Measurements from ENCODE around the gene DNAJC1.

The DNAJC1 gene

DNA sequence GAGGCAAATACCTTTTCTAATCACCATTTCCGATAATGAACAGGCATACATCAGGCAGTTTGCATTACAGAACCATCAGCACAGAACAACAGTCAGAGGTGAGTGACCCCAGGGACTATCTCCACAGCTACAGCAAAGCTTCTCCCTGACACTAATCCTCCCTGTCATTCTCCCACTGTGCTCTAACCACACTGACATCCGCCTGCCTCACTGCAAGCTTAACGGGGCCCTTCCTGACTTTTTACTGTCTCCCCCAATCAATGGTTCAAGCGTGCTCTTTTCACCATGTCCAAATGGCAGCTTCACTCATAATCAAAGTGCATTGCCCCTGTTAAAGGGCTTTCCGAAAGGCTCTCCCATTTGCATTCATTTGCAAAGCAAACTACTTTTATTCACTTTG, 196.3 kb downstream of the DNAJC1 start:
- H3K4me1 ChIP-seq (ENCODE audit: control insufficient read depth, insufficient read depth, low read length): no peaks in the 10 kb centered on the region
- H3K9ac ChIP-seq (ENCODE audit: low read length): no peak overlapping the region
- H3K4me3 ChIP-seq (ENCODE audit: low read length): no peak overlapping the region
- H3K36me3 ChIP-seq (ENCODE audit: control insufficient read depth, insufficient read depth, low read length): no peaks in the 10 kb centered on the region
- H3K9me3 ChIP-seq (ENCODE audit: control insufficient read depth, low read length): no peaks in the 10 kb centered on the region
- no peaks in the 10 kb centered on the region for H3K27me3 ChIP-seq (ENCODE audit: control insufficient read depth, insufficient read depth, low read length)

DNA sequence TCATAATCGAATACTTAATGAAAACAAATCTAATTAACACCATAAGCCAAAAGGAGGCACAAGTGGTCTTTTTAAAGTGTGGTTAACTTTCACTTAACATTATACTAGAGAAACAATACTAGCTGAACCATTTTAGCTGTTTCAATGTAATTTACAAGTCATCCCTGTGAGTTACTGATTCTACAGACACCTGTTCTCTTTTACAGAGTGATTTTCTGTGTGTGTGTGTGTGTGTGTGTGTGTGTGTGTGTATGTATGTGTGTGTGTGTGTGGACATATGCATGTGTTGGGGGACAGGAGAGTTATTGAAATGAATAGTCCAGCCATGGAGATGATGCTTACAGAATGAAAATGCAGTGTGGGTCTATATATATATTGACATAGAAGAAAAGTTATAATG, 200.2 kb downstream of the DNAJC1 start:
- Histone ChIP-seq H3K4me3 (ENCODE audit: low read length) (no peak overlapping the region), H3K9ac (ENCODE audit: low read length) (no peak overlapping the region), H3K9me3 (ENCODE audit: control insufficient read depth, low read length) (no peaks in the 10 kb centered on the region), H3K4me1 (ENCODE audit: control insufficient read depth, insufficient read depth, low read length) (no peaks in the 10 kb centered on the region), H3K36me3 (ENCODE audit: control insufficient read depth, insufficient read depth, low read length) (no peaks in the 10 kb centered on the region), H3K27me3 (ENCODE audit: control insufficient read depth, insufficient read depth, low read length) (no peaks in the 10 kb centered on the region)

DNA sequence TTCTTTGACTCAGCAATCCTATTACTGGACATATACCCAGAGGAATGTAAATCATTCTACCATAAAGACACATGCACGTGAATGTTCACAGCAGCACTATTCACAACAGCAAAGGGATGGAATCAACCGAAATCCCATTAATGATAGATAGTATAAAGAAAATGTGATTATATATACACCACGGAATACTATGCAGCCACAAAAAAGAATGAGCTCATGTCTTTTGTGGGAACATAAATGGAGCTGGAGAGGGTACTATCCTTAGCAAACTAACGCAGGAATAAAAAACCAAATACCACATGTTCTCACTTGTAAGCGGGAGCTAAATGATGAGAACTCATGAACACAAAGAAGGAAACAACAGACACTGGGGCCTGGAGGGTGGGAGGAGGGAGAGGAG, 201.9 kb downstream of the DNAJC1 start:
- Histone ChIP-seq H3K4me1 (ENCODE audit: control insufficient read depth, insufficient read depth, low read length) (no peaks in the 10 kb centered on the region), H3K9ac (ENCODE audit: low read length) (no peak overlapping the region), H3K9me3 (ENCODE audit: control insufficient read depth, low read length) (no peaks in the 10 kb centered on the region), H3K27me3 (ENCODE audit: control insufficient read depth, insufficient read depth, low read length) (no peaks in the 10 kb centered on the region), H3K36me3 (ENCODE audit: control insufficient read depth, insufficient read depth, low read length) (no peaks in the 10 kb centered on the region), H3K4me3 (ENCODE audit: low read length) (no peak overlapping the region)

DNA sequence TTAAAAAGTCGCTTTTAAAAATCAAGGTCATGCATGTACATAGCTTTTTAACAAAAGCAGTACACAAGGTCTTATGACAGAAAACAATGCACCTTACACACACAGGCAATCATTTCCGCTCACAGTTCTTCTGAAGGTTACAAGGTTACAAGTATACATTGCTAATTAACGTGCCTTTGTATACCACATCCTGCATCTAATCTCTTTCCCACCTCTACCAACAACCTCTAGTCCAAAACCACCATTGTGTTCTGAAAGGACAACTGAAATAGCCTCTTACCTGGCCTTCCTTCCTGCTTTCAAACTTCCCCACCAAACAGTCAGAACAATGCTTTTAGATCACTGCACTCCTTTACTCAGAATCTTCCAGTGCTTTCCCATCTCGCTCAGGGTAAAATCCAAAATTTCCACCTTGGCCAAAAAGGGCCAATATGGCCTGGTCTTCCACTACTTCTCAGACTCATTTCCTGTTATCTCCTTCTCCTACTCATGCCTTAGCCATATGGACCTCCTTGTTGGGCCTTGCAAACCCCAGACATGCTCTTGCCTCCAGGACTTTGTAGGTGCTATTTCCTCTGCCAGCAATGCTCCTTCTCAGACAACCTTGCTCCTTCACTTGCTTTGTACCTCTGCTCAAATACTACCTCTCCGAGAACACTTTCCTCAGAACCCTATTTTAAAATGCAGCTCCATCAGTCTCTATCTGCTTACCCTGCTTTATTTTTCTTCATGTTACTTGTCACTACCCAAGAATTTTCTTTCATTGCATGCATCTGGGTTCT, 205.4 kb downstream of the DNAJC1 start:
- Histone ChIP-seq H3K9me3 (ENCODE audit: control insufficient read depth, low read length) (no peaks in the 10 kb centered on the region), H3K27me3 (ENCODE audit: control insufficient read depth, insufficient read depth, low read length) (no peaks in the 10 kb centered on the region), H3K4me3 (ENCODE audit: low read length) (no peak overlapping the region), H3K9ac (ENCODE audit: low read length) (no peak overlapping the region), H3K36me3 (ENCODE audit: control insufficient read depth, insufficient read depth, low read length) (no peaks in the 10 kb centered on the region), H3K4me1 (ENCODE audit: control insufficient read depth, insufficient read depth, low read length) (no peaks in the 10 kb centered on the region)

DNA sequence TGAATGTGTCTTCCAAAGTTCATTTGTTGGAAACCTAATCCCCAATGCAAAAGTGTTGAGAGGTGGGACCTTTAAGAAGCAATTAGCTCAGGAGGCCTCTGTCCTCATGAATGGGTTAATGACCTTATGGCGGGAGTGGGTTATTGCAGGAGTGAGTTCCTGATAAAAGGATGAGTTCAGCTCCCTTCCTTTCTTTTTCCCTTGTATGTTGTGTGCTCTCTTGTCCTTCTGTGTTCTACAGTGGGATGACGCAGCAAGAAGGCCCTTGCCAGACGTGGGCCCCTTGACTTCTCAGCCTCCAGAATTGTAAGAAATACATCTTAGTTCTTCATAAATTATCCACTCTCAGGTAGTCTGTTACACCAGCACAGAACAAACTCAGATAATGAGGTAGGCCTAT, 206.0 kb downstream of the DNAJC1 start:
- Histone ChIP-seq H3K4me1 (ENCODE audit: control insufficient read depth, insufficient read depth, low read length) (no peaks in the 10 kb centered on the region), H3K4me3 (ENCODE audit: low read length) (no peak overlapping the region), H3K36me3 (ENCODE audit: control insufficient read depth, insufficient read depth, low read length) (no peaks in the 10 kb centered on the region), H3K27me3 (ENCODE audit: control insufficient read depth, insufficient read depth, low read length) (no peaks in the 10 kb centered on the region), H3K9me3 (ENCODE audit: control insufficient read depth, low read length) (no peaks in the 10 kb centered on the region), H3K9ac (ENCODE audit: low read length) (no peak overlapping the region)

DNA sequence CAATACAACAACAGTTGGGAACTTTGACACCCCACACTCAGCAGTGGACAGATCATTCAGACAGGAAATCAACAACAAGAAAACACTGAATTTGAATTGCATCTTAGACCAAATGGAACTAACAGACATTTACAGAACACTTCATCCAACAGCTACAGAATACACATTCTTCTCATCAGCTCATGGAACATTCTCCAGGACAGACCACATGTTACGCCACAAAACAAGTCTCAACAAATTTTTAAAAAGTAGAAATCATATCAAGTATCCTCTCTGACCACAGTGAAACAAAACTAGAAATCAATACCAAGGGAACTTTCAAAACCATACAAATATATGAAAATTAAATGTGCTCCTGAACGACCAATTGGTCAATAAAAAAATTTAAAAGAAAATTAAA, 212.3 kb downstream of the DNAJC1 start:
- Histone ChIP-seq H3K4me3 (ENCODE audit: low read length) (no peak overlapping the region), H3K9me3 (ENCODE audit: control insufficient read depth, low read length) (no peaks in the 10 kb centered on the region), H3K36me3 (ENCODE audit: control insufficient read depth, insufficient read depth, low read length) (no peaks in the 10 kb centered on the region), H3K4me1 (ENCODE audit: control insufficient read depth, insufficient read depth, low read length) (no peaks in the 10 kb centered on the region), H3K27me3 (ENCODE audit: control insufficient read depth, insufficient read depth, low read length) (no peaks in the 10 kb centered on the region), H3K9ac (ENCODE audit: low read length) (no peak overlapping the region)

DNA sequence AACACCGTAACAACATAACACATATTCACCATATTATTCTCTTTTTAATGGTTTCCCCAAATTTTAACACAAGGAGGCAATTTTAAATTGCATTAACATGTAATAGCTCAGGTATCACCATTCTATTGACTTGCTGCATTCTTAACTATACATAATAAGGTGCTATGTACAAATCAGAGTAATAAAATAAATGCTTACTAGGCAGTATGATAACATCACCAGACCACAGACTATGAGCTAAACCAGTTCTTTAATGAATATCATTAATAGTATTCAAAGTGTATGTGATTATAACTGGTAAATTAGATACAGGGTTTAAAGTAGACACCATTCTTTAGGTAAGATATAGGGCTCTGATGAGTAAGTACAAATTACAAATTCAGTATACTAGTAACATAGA, 226.6 kb downstream of the DNAJC1 start:
- Histone ChIP-seq H3K4me1 (ENCODE audit: control insufficient read depth, insufficient read depth, low read length) (no peaks in the 10 kb centered on the region), H3K27me3 (ENCODE audit: control insufficient read depth, insufficient read depth, low read length) (no peaks in the 10 kb centered on the region), H3K4me3 (ENCODE audit: low read length) (no peak overlapping the region)

DNA sequence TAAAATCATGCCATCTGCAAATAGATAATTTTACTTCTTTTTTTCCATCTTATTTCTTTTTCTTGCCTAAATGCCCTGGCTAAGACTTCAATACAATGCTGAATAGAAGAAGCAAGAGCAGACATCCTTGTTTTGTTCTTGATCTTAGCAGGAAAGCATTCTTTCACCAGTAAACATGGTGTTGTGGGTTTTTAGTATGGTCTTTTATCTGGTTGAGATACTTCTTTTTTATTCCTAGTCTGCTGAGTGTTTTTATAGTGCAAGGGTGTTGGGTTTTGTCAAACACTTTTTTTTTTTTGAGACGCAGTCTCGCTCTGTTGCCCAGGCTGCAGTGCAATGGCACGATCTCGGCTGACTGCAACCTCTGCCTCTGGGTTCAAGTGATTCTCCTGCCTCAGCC, 232.3 kb downstream of the DNAJC1 start:
- Histone ChIP-seq H3K9ac (ENCODE audit: low read length) (no peak overlapping the region), H3K36me3 (ENCODE audit: control insufficient read depth, insufficient read depth, low read length) (peaks cover 3% of the 10 kb centered on the region), H3K9me3 (ENCODE audit: control insufficient read depth, low read length) (no peaks in the 10 kb centered on the region), H3K4me3 (ENCODE audit: low read length) (no peak overlapping the region), H3K4me1 (ENCODE audit: control insufficient read depth, insufficient read depth, low read length) (no peaks in the 10 kb centered on the region), H3K27me3 (ENCODE audit: control insufficient read depth, insufficient read depth, low read length) (no peaks in the 10 kb centered on the region)

More for the DNA sequence above, 226.6 kb downstream of the DNAJC1 start:
- H3K9ac ChIP-seq (ENCODE audit: low read length): no peak overlapping the region
- H3K9me3 ChIP-seq (ENCODE audit: control insufficient read depth, low read length): no peaks in the 10 kb centered on the region
- H3K36me3 ChIP-seq (ENCODE audit: control insufficient read depth, insufficient read depth, low read length): peaks cover 3% of the 10 kb centered on the region

DNA sequence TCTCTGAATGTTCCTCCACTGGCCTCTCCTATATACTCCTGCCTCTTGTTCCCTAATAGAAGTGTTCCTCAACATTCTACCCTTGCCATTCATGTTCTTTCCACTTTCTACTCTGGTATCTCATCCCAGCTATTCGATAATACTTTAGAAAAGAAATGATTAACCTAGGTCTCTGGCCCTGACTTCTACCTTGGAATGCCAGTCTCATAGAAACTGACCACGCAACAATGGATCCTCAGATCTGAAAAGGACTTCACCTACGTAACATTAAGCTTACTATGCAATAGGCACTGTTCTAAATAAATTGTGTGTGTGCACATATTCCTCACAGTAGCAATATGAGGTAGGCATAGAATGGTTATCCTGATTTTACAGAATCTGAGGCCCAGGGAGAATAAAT, 234.5 kb downstream of the DNAJC1 start:
- no peaks in the 10 kb centered on the region for H3K36me3 ChIP-seq (ENCODE audit: control insufficient read depth, insufficient read depth, low read length)
- H3K4me1 ChIP-seq (ENCODE audit: control insufficient read depth, insufficient read depth, low read length): no peaks in the 10 kb centered on the region
- no peak overlapping the region for H3K9ac ChIP-seq (ENCODE audit: low read length)
- no peak overlapping the region for H3K4me3 ChIP-seq (ENCODE audit: low read length)
- H3K27me3 ChIP-seq (ENCODE audit: control insufficient read depth, insufficient read depth, low read length): no peaks in the 10 kb centered on the region
- H3K9me3 ChIP-seq (ENCODE audit: control insufficient read depth, low read length): no peaks in the 10 kb centered on the region

DNA sequence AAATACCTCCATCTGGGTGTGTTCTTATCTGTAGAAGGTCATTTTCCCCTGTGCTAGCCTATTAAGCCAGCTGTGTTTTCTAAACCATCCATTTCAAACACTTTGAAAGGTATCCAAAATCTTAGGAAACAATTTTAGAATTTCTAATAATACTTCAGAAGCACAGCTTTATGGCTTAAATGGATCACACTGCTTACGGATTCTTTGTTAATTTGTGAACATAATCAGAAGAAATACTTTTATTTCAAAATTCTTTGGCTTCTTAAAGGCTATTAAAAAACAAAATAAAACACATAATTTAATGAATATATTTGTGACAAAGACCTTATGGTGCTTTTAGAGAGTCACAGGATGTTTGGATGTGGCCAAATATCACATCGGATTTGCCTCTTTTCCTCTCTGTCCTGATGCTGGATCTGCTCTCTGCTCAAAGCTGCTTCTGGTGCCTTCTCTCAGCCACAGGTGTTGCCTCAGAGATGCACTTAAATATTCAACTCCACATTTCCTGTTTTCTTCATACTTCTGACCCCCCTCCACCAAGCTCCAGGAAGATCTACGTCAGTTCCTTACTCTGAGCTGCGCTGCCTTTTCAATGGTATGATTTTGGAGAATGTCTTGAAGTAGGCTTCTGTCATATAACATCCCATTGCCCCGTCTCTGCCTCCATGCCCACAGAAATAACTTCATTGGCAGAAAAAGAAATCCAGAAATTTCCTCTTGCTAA, 238.9 kb downstream of the DNAJC1 start:
- no peak overlapping the region for H3K4me3 ChIP-seq (ENCODE audit: low read length)
- no peaks in the 10 kb centered on the region for H3K27me3 ChIP-seq (ENCODE audit: control insufficient read depth, insufficient read depth, low read length)
- H3K9me3 ChIP-seq (ENCODE audit: control insufficient read depth, low read length): no peaks in the 10 kb centered on the region
- H3K4me1 ChIP-seq (ENCODE audit: control insufficient read depth, insufficient read depth, low read length): no peaks in the 10 kb centered on the region
- no peaks in the 10 kb centered on the region for H3K36me3 ChIP-seq (ENCODE audit: control insufficient read depth, insufficient read depth, low read length)
- H3K9ac ChIP-seq (ENCODE audit: low read length): no peak overlapping the region

DNA sequence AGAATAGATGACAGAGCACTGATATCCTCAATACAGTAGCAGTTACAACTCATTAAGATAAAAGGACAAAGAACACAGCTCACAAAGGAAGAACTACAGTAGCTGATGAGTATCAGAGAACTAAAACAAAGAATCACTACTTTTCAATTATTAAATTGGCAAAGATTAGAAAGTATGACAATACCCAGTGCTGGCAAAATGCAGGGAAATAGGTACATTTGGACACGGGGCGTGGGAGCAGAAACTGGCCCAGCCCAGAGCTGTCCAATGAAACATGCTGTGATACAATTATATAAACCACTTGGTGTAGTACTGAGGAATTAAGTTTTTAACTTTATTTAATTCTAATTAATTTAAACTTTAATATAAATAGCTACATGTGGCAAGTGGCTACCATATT, 243.2 kb downstream of the DNAJC1 start:
- Histone ChIP-seq H3K9me3 (ENCODE audit: control insufficient read depth, low read length) (no peaks in the 10 kb centered on the region), H3K4me3 (ENCODE audit: low read length) (no peak overlapping the region), H3K36me3 (ENCODE audit: control insufficient read depth, insufficient read depth, low read length) (no peaks in the 10 kb centered on the region)

DNA sequence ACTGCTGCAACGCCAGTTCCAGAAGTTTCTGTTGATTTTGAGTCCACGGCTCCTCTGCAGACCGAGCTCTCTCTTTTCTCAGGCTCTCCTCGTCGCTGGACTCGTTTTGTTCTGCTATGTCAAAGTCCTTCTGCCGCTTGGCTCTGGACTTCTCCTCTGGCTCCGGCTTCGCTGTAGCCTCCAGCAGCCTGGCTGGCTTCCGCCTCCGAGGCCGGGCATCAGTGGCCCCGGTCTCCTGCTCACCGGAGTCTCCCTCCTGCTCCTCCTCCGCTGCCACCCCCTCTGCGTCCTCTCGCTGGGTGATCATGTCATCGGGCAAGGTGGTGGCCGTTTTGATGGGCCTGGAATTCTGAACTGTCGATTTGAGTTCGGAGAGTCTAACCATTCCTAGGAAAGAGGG, 244.3 kb downstream of the DNAJC1 start:
- no peak overlapping the region for H3K9ac ChIP-seq (ENCODE audit: low read length)
- H3K4me1 ChIP-seq (ENCODE audit: control insufficient read depth, insufficient read depth, low read length): no peaks in the 10 kb centered on the region
- no peaks in the 10 kb centered on the region for H3K36me3 ChIP-seq (ENCODE audit: control insufficient read depth, insufficient read depth, low read length)
- H3K9me3 ChIP-seq (ENCODE audit: control insufficient read depth, low read length): no peaks in the 10 kb centered on the region
- no peaks in the 10 kb centered on the region for H3K27me3 ChIP-seq (ENCODE audit: control insufficient read depth, insufficient read depth, low read length)
- no peak overlapping the region for H3K4me3 ChIP-seq (ENCODE audit: low read length)

More for the DNA sequence above, 243.2 kb downstream of the DNAJC1 start:
- H3K9ac ChIP-seq (ENCODE audit: low read length): no peak overlapping the region
- H3K4me1 ChIP-seq (ENCODE audit: control insufficient read depth, insufficient read depth, low read length): no peaks in the 10 kb centered on the region
- H3K27me3 ChIP-seq (ENCODE audit: control insufficient read depth, insufficient read depth, low read length): no peaks in the 10 kb centered on the region

All from mucosa of stomach (tissue), 1 donor.